Small intestine (tissue), 7 donors: ENCODE data around the gene JAKMIP2. TPM values are rescaled to one million over a fixed set of nuclear protein-coding genes. Genes with fewer than 3 reads are reported as not detected.

Source experiments
- DNase-seq, 2 donors: peaks; one replicate each; pipeline versions ENCODE4 v3.0.0 to v3.0.0-alpha.2; 2013
- FAIRE-seq: peaks from 2 replicates; lab custom pipeline; 2012; peaks lifted over from hg19 to GRCh38; lab: Jason Lieb, UNC
- H3K27ac ChIP-seq, 3 donors: one replicate each; pipeline ENCODE4 v1.5.1; 2013; ENCODE audit warnings: low read length in 2 of 3, mild to moderate bottlenecking in 2 of 3, control low read depth in 1 of 3, inconsistent platforms in 1 of 3, low read depth in 1 of 3, moderate library complexity in 1 of 3
- H3K27me3 ChIP-seq, 3 donors: one replicate each; pipeline ENCODE4 v1.6.1; 2013; ENCODE audit warnings: low read length in 3 of 3, inconsistent platforms in 1 of 3; ENCODE audit not compliant: control insufficient read depth in 3 of 3, insufficient read depth in 3 of 3
- H3K36me3 ChIP-seq, 3 donors: one replicate each; pipeline ENCODE4 v1.6.1; 2013; ENCODE audit warnings: low read length in 3 of 3, inconsistent platforms in 1 of 3, low read depth in 1 of 3, mild to moderate bottlenecking in 1 of 3, moderate library complexity in 1 of 3; ENCODE audit not compliant: control insufficient read depth in 3 of 3, insufficient read depth in 2 of 3
- H3K4me1 ChIP-seq, 3 donors: one replicate each; pipeline ENCODE4 v1.6.1; 2013; ENCODE audit warnings: low read length in 2 of 3, inconsistent platforms in 1 of 3, low read depth in 1 of 3, mild to moderate bottlenecking in 1 of 3, moderate library complexity in 1 of 3; ENCODE audit not compliant: control insufficient read depth in 3 of 3, insufficient read depth in 2 of 3
- H3K4me3 ChIP-seq, 3 donors: one replicate each; pipeline ENCODE4 v1.5.1; 2013; ENCODE audit warnings: low read length in 3 of 3, control low read depth in 1 of 3, inconsistent platforms in 1 of 3, low read depth in 1 of 3, mild to moderate bottlenecking in 1 of 3, moderate library complexity in 1 of 3
- H3K9me3 ChIP-seq, 2 donors: one replicate each; pipeline ENCODE4 v1.6.1; 2013; ENCODE audit warnings: low read depth in 1 of 2, low read length in 1 of 2; ENCODE audit not compliant: control insufficient read depth in 2 of 2, insufficient read depth in 1 of 2
- WGBS, 3 donors: extraction: QIAGEN DNeasy Blood & Tissue Kit; methylation state at CpG; one replicate each; pipeline ENCODE4 v1.1.7; 2013; 5-methylcytosine and 5-hydroxymethylcytosine counted together
- polyA plus RNA-seq, 4 donors: library from polyadenylated mRNA; stranded (reverse) in 3 of 4; unstranded in 1 of 4; fragments of 200-250 nt in 3 of 4; fragments of 120-200 nt in 1 of 4; gene quantifications; one replicate each; pipeline versions ENCODE4 v1.2.1 to v1.2.3, GENCODE V29; 2013
- donor health status: healthy with polysubstance abuse.
- donor health status: control.
- donor health status: control.
- donor health status: Bipolar disorder and iron deficiency.
- donor health status: healthy.

Gene JAKMIP2
- polyA plus RNA-seq, 4 donors, result 0.22 to 1.0 (median 0.42) TPM

- Histone ChIP-seq H3K36me3 (no peaks in the 10 kb centered on the region), H3K9me3 (no peaks in the 10 kb centered on the region), H3K4me1 (no peaks in the 10 kb centered on the region), H3K27ac (no peak overlapping the region), H3K27me3 (no peaks in the 10 kb centered on the region), H3K4me3 (no peak overlapping the region)
- FAIRE-seq (no peak), DNase-seq (no peak)
- 25 to 41% (median 28%) methylated on average over 2 of the region's 2 CpGs for WGBS, 3 donors
Observed at GRCh38 chr5:147760086-147760875, 22.2 kb downstream of the JAKMIP2 start.

- DNase-seq, result no peak
- no peaks in the 10 kb centered on the region for H3K36me3 ChIP-seq
- H3K4me1 ChIP-seq, result no peaks in the 10 kb centered on the region
- no peak for FAIRE-seq
- 63 to 77% (median 70%) methylated on average over 1 of the region's 1 CpG for WGBS, 3 donors
- H3K4me3 ChIP-seq, result no peak overlapping the region
- H3K9me3 ChIP-seq, result no peaks in the 10 kb centered on the region
- H3K27ac ChIP-seq, result no peak overlapping the region
- no peaks in the 10 kb centered on the region for H3K27me3 ChIP-seq
Observed at GRCh38 chr5:147759441-147759840, 23.1 kb downstream of the JAKMIP2 start.

DNA sequence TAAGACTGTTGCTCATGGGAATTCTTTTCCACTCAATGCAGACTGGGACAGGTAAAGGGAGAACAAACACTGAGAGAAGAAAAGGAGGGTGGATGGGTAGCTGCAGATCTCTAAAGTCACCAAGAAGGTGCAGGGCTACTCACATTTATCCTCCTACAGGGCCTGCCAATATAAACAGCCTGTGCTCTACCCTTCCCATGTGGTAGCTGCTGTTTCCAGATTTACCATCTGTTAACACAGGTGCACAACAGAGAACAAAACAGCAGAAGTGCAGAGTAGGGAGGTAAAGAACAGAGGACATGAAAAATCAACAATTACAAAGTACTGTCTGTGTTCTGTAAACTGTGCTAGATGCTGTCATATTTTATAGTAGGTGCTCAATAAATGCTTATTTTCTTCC lies 26.0 kb downstream of the JAKMIP2 start:
- Histone ChIP-seq H3K27ac (no peak overlapping the region), H3K4me1 (no peaks in the 10 kb centered on the region), H3K27me3 (no peaks in the 10 kb centered on the region), H3K4me3 (no peak overlapping the region), H3K9me3 (no peaks in the 10 kb centered on the region), H3K36me3 (no peaks in the 10 kb centered on the region)
- no peak for FAIRE-seq
- no peak for DNase-seq

DNA sequence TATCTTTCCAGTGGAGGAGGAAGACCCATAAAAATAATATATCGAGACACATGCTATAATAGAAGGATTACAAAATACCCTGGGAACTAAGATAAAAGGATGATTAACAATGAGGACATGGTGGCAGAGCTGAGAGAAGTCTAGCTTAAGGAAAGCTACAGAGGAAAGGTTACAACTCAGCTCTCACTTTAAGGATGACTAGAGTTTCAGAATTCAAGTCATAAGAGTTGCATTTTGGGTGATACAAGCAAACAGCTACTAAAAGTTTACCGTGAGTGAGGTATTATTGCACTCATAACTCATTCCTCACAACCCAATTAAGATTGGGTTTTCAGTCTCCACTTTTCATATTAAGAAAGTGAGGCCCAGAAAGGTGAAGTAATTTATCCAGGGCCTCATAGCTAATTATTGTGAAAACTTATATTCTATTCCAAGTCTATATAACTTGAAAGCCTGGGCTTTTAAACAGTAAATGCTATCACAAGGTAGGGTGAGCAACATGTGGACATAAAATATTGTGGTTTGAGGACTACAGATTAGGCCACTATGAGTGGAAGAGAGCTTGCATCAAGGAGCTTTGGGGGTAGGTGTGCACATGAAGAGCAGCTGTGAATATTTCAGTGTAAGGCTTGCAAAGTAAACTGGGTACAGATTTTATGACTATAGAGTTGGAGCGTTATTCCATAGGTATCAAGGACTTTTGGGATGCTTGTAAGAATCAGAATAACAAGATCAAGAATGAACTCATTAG lies 28.0 kb downstream of the JAKMIP2 start:
- Histone ChIP-seq H3K27ac (no peak overlapping the region), H3K4me3 (no peak overlapping the region), H3K9me3 (no peaks in the 10 kb centered on the region), H3K4me1 (no peaks in the 10 kb centered on the region), H3K27me3 (no peaks in the 10 kb centered on the region), H3K36me3 (no peaks in the 10 kb centered on the region)
- 78 to 87% (median 85%) methylated on average over 3 of the region's 3 CpGs for WGBS, 3 donors
- DNase-seq (no peak), FAIRE-seq (no peak)

- no peak for DNase-seq
- 87 to 90% (median 87%) methylated on average over 1 of the region's 1 CpG for WGBS, 3 donors
Observed at GRCh38 chr5:147753765-147754164, 28.8 kb downstream of the JAKMIP2 start.

DNA sequence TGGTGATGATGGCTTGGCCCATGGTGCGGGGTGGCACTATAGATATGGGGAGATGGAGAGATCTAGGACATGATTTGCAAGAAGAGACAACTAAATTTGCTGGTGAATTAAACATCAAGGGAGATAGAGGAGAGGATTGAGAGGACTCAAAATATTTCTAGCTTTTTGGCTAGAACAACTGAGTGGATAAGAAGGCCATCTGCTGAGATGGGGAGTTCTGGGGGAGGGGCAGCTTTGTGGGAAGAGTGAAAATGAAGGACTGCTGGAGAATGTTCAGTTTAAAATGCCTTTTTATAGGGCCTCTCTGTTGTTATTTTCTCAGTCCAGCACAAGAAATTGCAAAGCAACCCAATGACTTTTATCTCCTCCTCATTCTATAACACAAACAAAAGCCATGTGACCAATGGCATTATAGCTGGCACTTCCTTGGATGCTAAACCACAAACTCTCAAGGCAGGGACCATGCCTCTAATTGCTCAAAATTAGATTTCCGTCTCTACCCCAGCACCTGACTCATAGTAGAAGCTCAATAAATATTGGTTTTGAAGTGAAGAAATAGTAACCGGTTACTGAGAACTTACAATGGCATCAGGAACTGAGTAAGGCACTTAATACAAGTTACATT lies 29.8 kb downstream of the JAKMIP2 start:
- DNase-seq, result no peak
- H3K36me3 ChIP-seq, result no peaks in the 10 kb centered on the region
- no peak overlapping the region for H3K4me3 ChIP-seq
- no peak for FAIRE-seq
- H3K27ac ChIP-seq, result no peak overlapping the region
- 86 to 90% (median 89%) methylated on average over 3 of the region's 3 CpGs for WGBS, 3 donors
- H3K9me3 ChIP-seq, result no peaks in the 10 kb centered on the region
- H3K27me3 ChIP-seq, result no peaks in the 10 kb centered on the region
- no peaks in the 10 kb centered on the region for H3K4me1 ChIP-seq

More at GRCh38 chr5:147753765-147754164, 28.8 kb downstream of the JAKMIP2 start:
- no peak for FAIRE-seq
- Histone ChIP-seq H3K27ac (no peak overlapping the region), H3K27me3 (no peaks in the 10 kb centered on the region), H3K9me3 (no peaks in the 10 kb centered on the region), H3K4me1 (no peaks in the 10 kb centered on the region), H3K36me3 (no peaks in the 10 kb centered on the region), H3K4me3 (no peak overlapping the region)

- Histone ChIP-seq H3K4me1 (no peaks in the 10 kb centered on the region), H3K27me3 (no peaks in the 10 kb centered on the region), H3K36me3 (no peaks in the 10 kb centered on the region), H3K27ac (no peak overlapping the region), H3K9me3 (no peaks in the 10 kb centered on the region), H3K4me3 (no peak overlapping the region)
- no peak for DNase-seq
- WGBS, 3 donors, result 62 to 91% (median 82%) methylated on average over 2 of the region's 2 CpGs
- FAIRE-seq, result no peak
Observed at GRCh38 chr5:147752033-147752432, 30.5 kb downstream of the JAKMIP2 start.

DNA sequence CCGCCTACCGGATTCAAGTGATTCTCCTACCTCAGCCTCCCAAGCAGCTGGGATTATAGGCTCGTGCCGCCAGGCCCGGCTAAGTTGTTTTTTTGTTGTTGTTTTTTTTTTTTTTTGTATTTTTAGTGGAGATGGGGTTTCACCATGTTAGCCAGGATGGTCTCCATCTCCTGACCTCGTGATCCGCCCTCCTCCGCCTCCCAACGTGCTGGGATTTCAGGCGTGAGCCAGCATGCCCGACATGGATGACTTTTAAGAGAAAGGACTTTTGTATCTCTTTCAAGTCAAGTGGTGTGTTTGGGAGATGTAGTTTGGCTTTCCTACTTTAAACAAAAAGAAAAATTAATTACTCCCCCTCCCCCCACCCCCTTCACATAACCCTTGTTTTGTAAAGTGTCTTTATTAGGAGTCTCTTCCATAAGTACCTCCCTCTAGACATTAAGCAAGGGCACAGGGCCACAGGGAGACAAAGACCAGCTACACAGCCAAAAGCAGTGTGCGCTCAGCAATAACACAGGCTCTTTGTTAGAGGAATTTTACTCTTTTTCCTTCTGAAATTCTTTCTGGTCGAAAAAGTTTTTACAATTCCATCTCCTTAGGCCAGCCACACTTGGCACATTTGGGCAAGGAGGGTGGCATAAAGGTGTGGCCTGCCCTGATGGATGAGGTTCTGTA lies 31.2 kb downstream of the JAKMIP2 start:
- Histone ChIP-seq H3K27me3 (no peaks in the 10 kb centered on the region), H3K4me3 (no peak overlapping the region), H3K36me3 (no peaks in the 10 kb centered on the region), H3K4me1 (no peaks in the 10 kb centered on the region), H3K27ac (no peak overlapping the region), H3K9me3 (no peaks in the 10 kb centered on the region)
- WGBS, 3 donors, result 77 to 93% (median 90%) methylated on average over 13 of the region's 13 CpGs
- no peak for DNase-seq
- no peak for FAIRE-seq
